ENCODE results near the gene RCL1. TPM values are rescaled to one million over a fixed set of nuclear protein-coding genes. Genes with fewer than 3 reads are reported as not detected.

Gene RCL1
- total RNA-seq, 2 donors from 2014 or later: 27.0 to 49.4 TPM

GRCh38 chr9:4805191-4805918 is 12.6 kb downstream of the RCL1 start:
- WGBS, 2 donors: 86 to 91% methylated on average over 3 of the region's 3 CpGs
- Histone ChIP-seq H3K27ac (no peak overlapping the region), H3K36me3 (replicated peaks in 1 of 2; ENCODE audit: insufficient read depth in 1 of 2, low read depth in 2 of 2) (no peaks in the 10 kb centered on the region), H3K9me3 (no peaks in the 10 kb centered on the region), H3K4me1 (no peaks in the 10 kb centered on the region), H3K27me3 (no peaks in the 10 kb centered on the region), H3K4me3 (no peak overlapping the region)
- intact Hi-C loops (cut with DNase I): no loop called here
- TF ChIP-seq POLR2A (IDR thresholded peaks at IDR 0.05): no peak
- no peak for TF ChIP-seq CTCF (IDR thresholded peaks at IDR 0.05)
- ATAC-seq (no peak), DNase-seq (no peak)

- intact Hi-C loops (cut with DNase I): no loop called here
- 88 to 95% methylated on average over 1 of the region's 1 CpG for WGBS, 2 donors
- TF ChIP-seq CTCF (IDR thresholded peaks at IDR 0.05): no peak
- no peak for TF ChIP-seq POLR2A (IDR thresholded peaks at IDR 0.05)
- Histone ChIP-seq H3K36me3 (replicated peaks in 1 of 2; ENCODE audit: insufficient read depth in 1 of 2, low read depth in 2 of 2) (no peaks in the 10 kb centered on the region), H3K27me3 (no peaks in the 10 kb centered on the region), H3K9me3 (no peaks in the 10 kb centered on the region), H3K4me1 (peaks cover 16% of the 10 kb centered on the region), H3K27ac (no peak overlapping the region), H3K4me3 (no peak overlapping the region)
- no peak for DNase-seq
- no peak for ATAC-seq
Measured at GRCh38 chr9:4810565-4810964, 17.8 kb downstream of the RCL1 start.

GRCh38 chr9:4811824-4812223 is 19.1 kb downstream of the RCL1 start:
- Histone ChIP-seq H3K4me1 (peaks cover 21% of the 10 kb centered on the region), H3K36me3 (replicated peaks in 1 of 2; ENCODE audit: insufficient read depth in 1 of 2, low read depth in 2 of 2) (no peaks in the 10 kb centered on the region), H3K27me3 (no peaks in the 10 kb centered on the region), H3K9me3 (no peaks in the 10 kb centered on the region), H3K4me3 (no peak overlapping the region), H3K27ac (no peak overlapping the region)
- TF ChIP-seq POLR2A (IDR thresholded peaks at IDR 0.05): no peak
- no peak for TF ChIP-seq CTCF (IDR thresholded peaks at IDR 0.05)
- DNase-seq (no peak), ATAC-seq (no peak)
- intact Hi-C loops (cut with DNase I): no loop called here

GRCh38 chr9:4812858-4813257 is 20.1 kb downstream of the RCL1 start:
- DNase-seq: no peak
- H3K27ac ChIP-seq: no peak overlapping the region
- ATAC-seq: no peak
- H3K36me3 ChIP-seq (replicated peaks in 1 of 2; ENCODE audit: insufficient read depth in 1 of 2, low read depth in 2 of 2): no peaks in the 10 kb centered on the region
- peaks cover 21% of the 10 kb centered on the region for H3K4me1 ChIP-seq
- 67 to 84% methylated on average over 2 of the region's 2 CpGs for WGBS, 2 donors
- H3K4me3 ChIP-seq: no peak overlapping the region
- no peaks in the 10 kb centered on the region for H3K27me3 ChIP-seq
- TF ChIP-seq POLR2A (IDR thresholded peaks at IDR 0.05) (no peak), CTCF (IDR thresholded peaks at IDR 0.05) (no peak)
- no peaks in the 10 kb centered on the region for H3K9me3 ChIP-seq
- intact Hi-C loops (cut with DNase I): no loop called here

GRCh38 chr9:4814913-4815312 is 22.2 kb downstream of the RCL1 start:
- intact Hi-C loops (cut with DNase I): no loop called here
- DNase-seq: peak in 1 of 4 donors; percentile 55

More at GRCh38 chr9:4814913-4815312, 22.2 kb downstream of the RCL1 start:
- Histone ChIP-seq H3K4me1 (peaks cover 21% of the 10 kb centered on the region), H3K4me3 (no peak overlapping the region), H3K36me3 (replicated peaks in 1 of 2; ENCODE audit: insufficient read depth in 1 of 2, low read depth in 2 of 2) (no peaks in the 10 kb centered on the region), H3K9me3 (no peaks in the 10 kb centered on the region), H3K27ac (peak overlapping the region in 2 of 4 donors; percentile 37 to 77), H3K27me3 (no peaks in the 10 kb centered on the region)
- ATAC-seq: no peak
- no peak for TF ChIP-seq POLR2A (IDR thresholded peaks at IDR 0.05)
- no peak for TF ChIP-seq CTCF (IDR thresholded peaks at IDR 0.05)
